ENCODE results near the gene ZC3H14.

GRCh38 chr14:88584451-88584850 lies 21.6 kb downstream of the ZC3H14 start:
- TF ChIP-seq CTCF (IDR thresholded peaks at IDR 0.05 in 4 of 5, conservative IDR thresholded peaks at IDR 0.05 in 1 of 5) (no peak), POLR2A (IDR thresholded peaks at IDR 0.05) (no peak)
